Common myeloid progenitor, CD34-positive (primary cell): ENCODE results near the gene MEX3D.

Experiments used
- CTCF ChIA-PET: fragments of 350-600 bp; sonication (Branson Sonifier 250); formaldehyde crosslinking; loops from one replicate; lab custom pipeline; 2021; ENCODE audit warnings: antibody characterized with exemption; lab: Charles Lee
- POLR2A ChIA-PET: fragments of 350-600 bp; sonication (Branson Sonifier 250); formaldehyde crosslinking; loops from one replicate; lab custom pipeline; 2021; ENCODE audit warnings: antibody characterized with exemption; lab: Charles Lee
- DNase-seq, 3 donors: peaks; one replicate each; pipeline versions ENCODE4 v3.0.0 to v3.0.0-alpha.2; 2013
- H3K27ac ChIP-seq, 2 experiments: 1 replicate in 1 of 2; 2 replicates in 1 of 2; pipeline ENCODE4 v1.7.0; 2013; ENCODE audit warnings: inconsistent platforms in 2 of 2, low read length in 2 of 2, mild to moderate bottlenecking in 2 of 2, low read depth in 1 of 2, moderate library complexity in 1 of 2; ENCODE audit not compliant: severe bottlenecking in 2 of 2, insufficient read depth in 1 of 2, poor library complexity in 1 of 2
- H3K27me3 ChIP-seq, 5 experiments: replicated peaks in 2 of 5; 1 replicate in 3 of 5; 2 replicates in 2 of 5; pipeline versions ENCODE4 v1.6.1 to v1.7.0; 2013; ENCODE audit warnings: low read length in 4 of 5, mild to moderate bottlenecking in 2 of 5, moderate library complexity in 2 of 5, inconsistent platforms in 1 of 5; ENCODE audit not compliant: insufficient read depth in 5 of 5, control insufficient read depth in 4 of 5
- H3K36me3 ChIP-seq, 4 experiments: 1 replicate in 2 of 4; 2 replicates in 2 of 4; pipeline versions ENCODE4 v1.6.1 to v1.7.0; 2013; ENCODE audit warnings: low read length in 3 of 4, control low read depth in 1 of 4, mild to moderate bottlenecking in 1 of 4; ENCODE audit not compliant: control insufficient read depth in 4 of 4, insufficient read depth in 4 of 4
- H3K4me1 ChIP-seq, 4 experiments: 1 replicate in 3 of 4; 2 replicates in 1 of 4; pipeline versions ENCODE4 v1.6.1 to v1.7.1; 2013; ENCODE audit warnings: low read length in 3 of 4, mild to moderate bottlenecking in 3 of 4, control low read depth in 1 of 4, inconsistent platforms in 1 of 4, moderate library complexity in 1 of 4; ENCODE audit not compliant: control insufficient read depth in 4 of 4, insufficient read depth in 4 of 4; ENCODE audit errors: control extremely low read depth in 1 of 4
- H3K4me3 ChIP-seq, 7 experiments: 1 replicate in 4 of 7; 2 replicates in 3 of 7; pipeline versions ENCODE4 v1.5.1 to v1.7.0; 2013; ENCODE audit warnings: mild to moderate bottlenecking in 7 of 7, low read length in 6 of 7, moderate library complexity in 6 of 7, inconsistent platforms in 2 of 7, low read depth in 2 of 7, control low read depth in 1 of 7; ENCODE audit not compliant: insufficient read depth in 4 of 7, control insufficient read depth in 1 of 7; ENCODE audit errors: extremely low read depth in 1 of 7
- H3K9me3 ChIP-seq, 5 experiments: 1 replicate in 4 of 5; 2 replicates in 1 of 5; pipeline versions ENCODE4 v1.6.1 to v1.7.1; 2013; ENCODE audit warnings: low read length in 4 of 5, mild to moderate bottlenecking in 2 of 5, inconsistent platforms in 1 of 5, low read depth in 1 of 5, moderate library complexity in 1 of 5; ENCODE audit not compliant: control insufficient read depth in 4 of 5, insufficient read depth in 2 of 5; ENCODE audit errors: control extremely low read depth in 1 of 5
- WGBS: methylation state at CpG from one replicate; pipeline ENCODE4 v1.1.5; 2013; ENCODE audit not compliant: insufficient coverage; 5-methylcytosine and 5-hydroxymethylcytosine counted together

Gene MEX3D

DNA sequence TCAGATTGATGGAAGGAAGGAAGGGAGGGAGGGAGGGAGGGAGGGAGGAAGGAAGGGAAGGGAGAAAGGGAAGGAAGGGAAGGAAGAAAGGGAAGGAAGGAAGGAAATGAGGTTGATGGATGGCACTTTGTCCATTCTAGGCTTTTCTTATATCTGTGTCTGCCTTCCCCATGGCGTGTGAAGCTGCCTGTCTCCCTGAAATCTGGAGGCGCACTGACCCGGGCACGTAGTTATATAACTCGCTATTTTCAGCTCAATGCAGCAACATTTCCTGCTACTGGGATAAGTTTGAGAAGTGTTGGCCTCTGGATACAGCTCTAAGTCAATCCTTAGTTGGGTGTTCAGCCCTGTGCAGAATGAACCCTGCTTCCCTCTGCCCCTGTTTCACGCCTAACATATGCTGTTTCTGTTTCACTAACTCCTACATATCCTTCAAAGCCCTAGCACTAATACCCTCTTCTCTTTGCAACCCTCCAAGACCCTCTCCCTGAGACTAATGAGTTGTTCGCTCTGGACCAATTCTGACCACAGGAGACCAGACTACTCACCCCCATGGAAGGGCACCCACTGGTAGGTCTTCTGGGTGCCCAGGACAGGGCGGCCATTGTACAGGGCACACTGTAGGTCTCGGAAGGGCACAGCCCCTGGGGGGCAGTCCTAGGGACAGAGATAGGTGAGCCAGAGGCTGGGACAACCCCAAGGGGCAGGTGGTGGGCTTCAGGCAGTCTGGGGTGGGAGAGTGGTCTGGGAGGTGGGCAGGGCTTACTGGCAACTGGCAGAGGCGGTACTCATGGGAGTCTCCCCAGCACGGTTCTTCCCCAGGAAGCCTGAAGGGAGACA lies 58.3 kb downstream of the MEX3D start:
- Histone ChIP-seq H3K9me3 (peaks cover 0 to 5% (median 0%) of the 10 kb centered on the region in 5 experiments), H3K36me3 (no peaks in the 10 kb centered on the region), H3K4me1 (peaks cover 0 to 20% (median 14%) of the 10 kb centered on the region in 4 experiments), H3K4me3 (no peak overlapping the region), H3K27me3 (peaks cover 0 to 70% (median 15%) of the 10 kb centered on the region in 5 experiments), H3K27ac (no peak overlapping the region)
- 49% methylated on average over 9 of the region's 11 CpGs for WGBS
- no peak for DNase-seq
- POLR2A ChIA-PET, result no interaction called here
- CTCF ChIA-PET, result interaction anchor here (1.3 to 1.5 kb wide), 3 partner anchors 9 to 38 kb away, joined by 3 to 4 read pairs (median 4); no protein-coding TSS in a partner anchor

DNA sequence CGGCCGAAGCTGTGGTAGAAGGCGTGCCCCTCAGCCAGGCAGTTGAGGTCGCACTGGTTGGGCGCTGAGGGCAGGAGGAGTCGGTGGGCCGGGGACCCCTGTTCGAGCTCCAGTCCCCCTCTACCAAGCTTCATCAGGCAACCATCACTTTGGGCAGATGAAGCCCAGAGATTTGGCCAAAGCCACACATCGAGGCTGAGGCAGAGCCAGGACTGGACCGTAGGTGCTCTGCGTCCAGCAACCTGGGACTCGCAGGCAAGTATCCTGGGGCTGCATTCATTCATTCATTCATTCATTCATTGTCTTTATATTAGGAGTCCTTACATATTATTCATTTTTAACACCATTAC lies 59.6 kb downstream of the MEX3D start:
- Histone ChIP-seq H3K36me3 (no peaks in the 10 kb centered on the region), H3K4me1 (peaks cover 0 to 24% (median 16%) of the 10 kb centered on the region in 4 experiments), H3K9me3 (peaks cover 0 to 5% (median 0%) of the 10 kb centered on the region in 5 experiments), H3K4me3 (peak overlapping the region in 3 of 7 experiments; percentile 36 to 48 (median 43)), H3K27ac (no peak overlapping the region), H3K27me3 (peaks cover 0 to 67% (median 13%) of the 10 kb centered on the region in 5 experiments)
- ChIA-PET CTCF (interaction anchor here (1.5 kb wide), 2 partner anchors 8 to 14 kb away, joined by 3 to 4 read pairs; no protein-coding TSS in a partner anchor), POLR2A (no interaction called here)
- DNase-seq, result no peak
- WGBS, result 37% methylated on average over 10 of the region's 12 CpGs

DNA sequence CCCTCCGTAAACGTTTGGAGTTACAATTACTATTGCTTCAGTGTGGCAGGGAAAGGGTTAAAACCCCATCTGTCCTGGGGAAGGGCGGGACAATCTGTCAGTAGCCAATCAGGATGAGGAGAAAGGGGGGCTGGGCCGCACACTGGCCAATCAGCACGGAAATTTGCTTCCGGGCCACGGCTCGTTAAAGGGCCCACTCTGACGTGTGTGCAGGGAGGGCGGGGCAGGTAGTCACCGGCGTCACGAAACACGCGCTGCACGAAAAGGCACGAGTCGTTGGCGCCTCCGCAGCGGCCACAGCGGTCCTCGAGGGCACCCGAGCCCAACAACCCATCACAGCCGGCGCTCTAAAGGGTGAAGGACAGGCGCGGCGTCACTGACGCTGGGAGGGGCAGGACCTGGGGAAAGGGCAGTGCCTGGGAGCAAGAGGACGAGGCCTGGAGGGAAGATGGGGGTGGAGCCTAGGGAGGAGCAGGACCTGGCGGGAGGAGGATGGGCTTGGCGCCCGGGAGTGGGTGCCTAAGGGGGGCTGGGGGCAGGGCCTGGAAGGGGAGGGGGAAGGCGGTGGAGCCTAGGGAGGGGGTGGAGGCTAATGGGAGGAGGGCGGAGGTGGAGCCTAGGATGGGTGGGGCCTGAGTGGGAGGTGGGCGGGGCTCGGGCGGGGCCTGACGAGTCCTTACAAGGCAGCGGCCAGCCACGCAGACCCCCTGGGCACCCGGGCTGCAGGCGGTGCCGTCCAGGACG lies 60.2 kb downstream of the MEX3D start:
- H3K36me3 ChIP-seq, result no peaks in the 10 kb centered on the region
- H3K4me1 ChIP-seq, result peaks cover 0 to 27% (median 19%) of the 10 kb centered on the region in 4 experiments
- H3K9me3 ChIP-seq, result peaks cover 0 to 5% (median 0%) of the 10 kb centered on the region in 5 experiments
- peak; percentile 97 to 98 (median 98) for DNase-seq
- peak overlapping the region in 6 of 7 experiments; percentile 10 to 70 (median 52) for H3K4me3 ChIP-seq
- POLR2A ChIA-PET, result no interaction called here
- WGBS, result under 1% methylated on average over 42 of the region's 46 CpGs
- H3K27ac ChIP-seq, result peak overlapping the region in 1 of 2 experiments; percentile 64
- peaks cover 0 to 67% (median 14%) of the 10 kb centered on the region in 5 experiments for H3K27me3 ChIP-seq
- CTCF ChIA-PET, result interaction anchor here (1.5 kb wide), 2 partner anchors 7 to 14 kb away, joined by 3 to 4 read pairs; no protein-coding TSS in a partner anchor

DNA sequence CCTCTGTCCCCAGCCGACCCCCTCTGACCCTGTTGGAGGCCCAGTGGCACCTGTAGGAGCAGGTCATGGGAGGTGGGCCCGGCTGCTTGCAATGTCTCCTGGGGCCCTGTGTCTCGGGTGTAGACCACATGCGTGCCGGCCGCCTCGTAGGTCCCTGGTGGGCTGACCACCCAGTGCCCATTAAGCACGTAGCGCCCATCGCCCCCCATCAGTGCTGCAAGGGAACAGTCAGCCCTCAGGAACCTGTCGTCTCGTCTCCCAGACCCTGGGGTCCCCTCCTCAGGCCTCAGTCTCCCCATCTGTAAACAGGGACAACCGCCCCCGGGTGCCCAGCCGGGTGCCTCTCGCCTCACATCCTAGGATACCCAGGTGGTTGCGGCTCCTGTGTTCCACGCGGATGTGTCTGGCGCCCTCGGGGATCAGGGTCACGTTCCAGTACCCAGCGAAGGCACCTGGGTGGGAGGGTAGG lies 60.9 kb downstream of the MEX3D start:
- Histone ChIP-seq H3K4me1 (peaks cover 0 to 24% (median 16%) of the 10 kb centered on the region in 4 experiments), H3K36me3 (no peaks in the 10 kb centered on the region), H3K27me3 (peaks cover 0 to 66% (median 15%) of the 10 kb centered on the region in 5 experiments), H3K9me3 (peaks cover 0 to 1% (median 0%) of the 10 kb centered on the region in 5 experiments), H3K27ac (peak overlapping the region in 1 of 2 experiments; percentile 64), H3K4me3 (peak overlapping the region in 1 of 7 experiments; percentile 70)
- 72% methylated on average over 17 of the region's 23 CpGs for WGBS
- ChIA-PET POLR2A (no interaction called here), CTCF (no interaction called here)
- no peak for DNase-seq

DNA sequence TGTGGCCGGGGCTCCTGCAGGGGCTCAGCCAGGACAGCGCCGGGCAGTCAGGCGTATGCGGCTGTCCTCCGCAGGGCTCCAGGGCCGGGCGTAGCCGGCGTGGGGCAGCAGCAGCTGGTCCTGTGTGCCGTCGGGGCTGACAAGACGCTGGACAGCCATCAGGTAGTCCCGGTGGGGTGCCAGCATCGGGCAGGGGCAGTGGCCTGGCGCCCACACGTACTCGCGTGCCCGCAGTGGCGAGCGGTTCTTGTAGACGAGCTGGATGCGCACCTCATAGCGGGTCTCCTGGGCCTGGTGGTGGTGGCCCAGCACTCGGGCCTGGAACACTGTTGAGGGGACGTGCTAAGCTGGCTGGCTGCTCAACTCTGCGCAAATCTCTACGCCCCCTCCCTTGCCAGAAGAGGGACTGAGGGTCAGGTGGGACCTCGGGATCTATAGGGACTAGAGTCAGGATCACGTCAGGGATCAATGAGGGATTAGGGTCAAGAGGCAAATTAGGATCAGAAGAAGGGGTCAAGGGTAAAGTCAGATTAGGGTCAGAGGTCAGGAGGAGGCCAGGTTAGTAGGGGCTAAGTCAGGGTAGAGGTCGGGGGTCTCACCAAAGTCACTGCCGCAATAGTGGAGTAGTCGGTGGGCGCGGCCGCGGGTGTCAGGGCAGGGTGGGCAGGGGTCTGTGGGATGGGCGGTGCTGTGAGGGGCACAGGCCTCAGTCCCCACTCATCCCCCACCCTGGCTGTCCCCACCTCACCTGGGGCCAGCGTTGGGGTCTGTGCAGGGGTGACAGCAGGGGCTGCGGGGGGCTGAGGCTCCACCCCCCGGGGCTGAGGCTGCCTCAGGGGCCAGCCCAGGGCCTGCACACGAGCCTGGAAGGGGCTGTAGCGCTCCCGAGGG lies 61.9 kb downstream of the MEX3D start:
- POLR2A ChIA-PET, result interaction anchor here (0.6 kb wide), 1 partner anchor 92 kb away, joined by 4 read pairs; no protein-coding TSS in a partner anchor
- 94% methylated on average over 40 of the region's 45 CpGs for WGBS
- Histone ChIP-seq H3K4me3 (no peak overlapping the region), H3K4me1 (peaks cover 0 to 24% (median 16%) of the 10 kb centered on the region in 4 experiments), H3K36me3 (no peaks in the 10 kb centered on the region), H3K9me3 (no peaks in the 10 kb centered on the region), H3K27ac (no peak overlapping the region), H3K27me3 (peaks cover 0 to 59% (median 16%) of the 10 kb centered on the region in 5 experiments)
- CTCF ChIA-PET, result no interaction called here
- no peak for DNase-seq

DNA sequence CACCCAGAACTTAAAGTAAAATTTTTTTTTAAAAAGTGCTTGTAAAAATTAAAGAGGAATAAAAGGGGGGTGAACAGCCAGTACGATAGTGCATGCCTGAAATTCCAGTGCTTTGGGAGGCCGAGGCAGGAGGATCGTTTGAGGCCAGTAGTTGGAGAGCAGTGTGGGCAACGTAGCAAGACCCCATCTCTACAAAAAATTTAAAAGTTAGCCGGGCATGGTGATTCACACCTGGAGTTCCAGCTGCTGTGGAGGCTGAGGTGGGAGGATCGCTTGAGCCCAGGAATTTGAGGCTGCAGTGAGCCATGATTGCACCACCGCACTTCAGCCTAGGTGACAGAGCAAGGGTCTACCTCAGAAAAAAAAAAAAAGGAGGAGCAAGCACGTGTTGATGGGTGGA lies 63.1 kb downstream of the MEX3D start:
- POLR2A ChIA-PET, result no interaction called here

More for the DNA sequence above, 63.1 kb downstream of the MEX3D start:
- no peak for DNase-seq
- Histone ChIP-seq H3K4me1 (peaks cover 0 to 22% (median 16%) of the 10 kb centered on the region in 4 experiments), H3K27ac (no peak overlapping the region), H3K9me3 (no peaks in the 10 kb centered on the region), H3K27me3 (peaks cover 0 to 46% (median 14%) of the 10 kb centered on the region in 5 experiments), H3K4me3 (no peak overlapping the region), H3K36me3 (no peaks in the 10 kb centered on the region)
- 83% methylated on average over 7 of the region's 8 CpGs for WGBS
- CTCF ChIA-PET, result no interaction called here
